ENCODE results near the gene SIAE.

GRCh38 chr11:124629961-124630360, 43.6 kb downstream of the SIAE start:
- TF ChIP-seq CTCF (IDR thresholded peaks at IDR 0.05) (no peak), POLR2AphosphoS5 (IDR thresholded peaks at IDR 0.05) (no peak)

All from stomach (tissue), 4 donors.